Tibial artery (tissue), 4 donors: ENCODE results near the gene MEN1.
A peak's percentile ranks its signal among the peaks of the same experiment; 100 is the strongest.

Experiments
- DNase-seq, 2 donors: peaks; one replicate each; pipeline ENCODE4 v3.0.0-alpha.2; 2019
- H3K27ac ChIP-seq, 2 donors: fragments of 200-600 bp; sonication (generic) in 1 of 2; 1 replicate in 1 of 2; 2 replicates in 1 of 2; pipeline ENCODE4 v1.5.1; 2018 to 2019; ENCODE audit warnings: mild to moderate bottlenecking in 1 of 2
- H3K27me3 ChIP-seq, 2 donors: fragments of 200-600 bp; sonication (generic) in 1 of 2; one replicate each; pipeline versions ENCODE4 v1.5.1 to v1.6.0; 2016 to 2019
- H3K36me3 ChIP-seq, 3 donors: fragments of 200-600 bp; sonication (generic) in 2 of 3; one replicate each; pipeline ENCODE4 v1.5.1; 2016 to 2019; ENCODE audit warnings: mild to moderate bottlenecking in 2 of 3
- H3K4me1 ChIP-seq, 4 donors: fragments of 200-600 bp; sonication (generic) in 2 of 4; 1 replicate in 3 of 4; 2 replicates in 1 of 4; pipeline ENCODE4 v1.5.1; 2016 to 2019
- H3K4me3 ChIP-seq, 2 donors: fragments of 200-600 bp; sonication (generic) in 1 of 2; 1 replicate in 1 of 2; 2 replicates in 1 of 2; pipeline ENCODE4 v1.5.1; 2018 to 2019; ENCODE audit warnings: mild to moderate bottlenecking in 2 of 2
- H3K9me3 ChIP-seq, 3 donors: fragments of 200-600 bp; sonication (generic) in 1 of 3; one replicate each; pipeline ENCODE4 v1.5.1; 2016 to 2019
- CTCF ChIP-seq, 2 experiments: fragments of 200-600 bp in 1 of 2; fragments of 450-650 bp in 1 of 2; IDR thresholded peaks; one replicate each; pipeline ENCODE4 v1.5.1; 2017 to 2019; ENCODE audit warnings: antibody characterized with exemption in 2 of 2, mild to moderate bottlenecking in 1 of 2, moderate library complexity in 1 of 2
- intact Hi-C: fragments of 100-400 bp; cut with DNase I; formaldehyde crosslinking; loops from one replicate; pipeline ENCODE4 v1.15.0; 2023; ENCODE audit warnings: low total_unique reads

Gene MEN1

DNA sequence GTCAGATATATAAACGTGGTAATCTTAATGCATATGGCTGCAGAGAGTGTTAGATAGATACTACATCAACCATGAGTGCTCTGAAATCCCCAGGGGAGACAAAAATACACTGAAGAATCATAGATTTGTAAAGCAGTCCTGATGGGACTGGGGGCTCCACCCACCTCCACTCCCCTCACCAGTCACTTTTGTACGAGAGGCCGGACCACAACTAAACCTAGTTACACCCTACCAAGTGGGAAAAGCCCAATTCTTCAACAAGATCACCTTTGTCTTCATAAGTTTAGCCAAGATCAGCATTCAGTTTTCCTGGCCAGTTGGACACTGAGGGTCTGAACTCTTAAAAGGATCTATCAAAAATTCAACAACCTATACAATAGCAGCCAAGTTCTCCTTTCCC lies 33.5 kb downstream of the MEN1 start:
- H3K4me3 ChIP-seq, result peak overlapping the region; percentile 95 to 99
- H3K9me3 ChIP-seq, result no peaks in the 10 kb centered on the region
- H3K27ac ChIP-seq, result peak overlapping the region in 1 of 2 donors; percentile 99
- TF ChIP-seq CTCF (IDR thresholded peaks at IDR 0.05), result no peak
- peaks cover 46 to 53% (median 48%) of the 10 kb centered on the region in 3 donors for H3K36me3 ChIP-seq
- DNase-seq, result no peak
- H3K27me3 ChIP-seq, result no peaks in the 10 kb centered on the region
- peaks cover 0 to 61% (median 38%) of the 10 kb centered on the region in 4 donors for H3K4me1 ChIP-seq
- intact Hi-C loops, result no loop called here

- no peak for DNase-seq
- H3K4me3 ChIP-seq, result peak overlapping the region; percentile 95 to 99
- H3K27ac ChIP-seq, result peak overlapping the region in 1 of 2 donors; percentile 99
- no peaks in the 10 kb centered on the region for H3K27me3 ChIP-seq
- peaks cover 0 to 64% (median 43%) of the 10 kb centered on the region in 4 donors for H3K4me1 ChIP-seq
- peaks cover 51 to 58% (median 52%) of the 10 kb centered on the region in 3 donors for H3K36me3 ChIP-seq
- intact Hi-C loops, result no loop called here
- TF ChIP-seq CTCF (IDR thresholded peaks at IDR 0.05), result no peak
- H3K9me3 ChIP-seq, result no peaks in the 10 kb centered on the region
Measured at GRCh38 chr11:64776425-64776824, 33.9 kb downstream of the MEN1 start.

DNA sequence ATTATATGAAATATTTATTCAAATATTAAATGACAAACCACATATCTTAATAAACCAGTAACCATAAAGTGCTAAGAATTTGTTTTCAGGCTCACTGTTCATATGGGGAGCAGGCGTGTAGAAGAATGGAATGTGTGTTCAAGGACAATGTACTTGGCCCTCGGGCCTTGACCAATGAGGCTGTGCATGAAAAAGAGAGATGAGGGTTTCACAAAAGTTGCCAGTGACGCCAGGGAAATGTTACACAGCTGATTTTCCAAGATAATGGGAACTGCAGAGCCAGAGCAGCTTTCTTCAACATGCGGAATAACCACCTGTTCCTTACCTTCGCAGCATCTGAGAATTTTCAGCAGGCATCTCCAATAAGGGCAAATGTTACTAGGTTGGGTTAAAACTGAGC lies 36.2 kb downstream of the MEN1 start:
- TF ChIP-seq CTCF (IDR thresholded peaks at IDR 0.05), result no peak
- intact Hi-C loops, result no loop called here
- H3K4me3 ChIP-seq, result no peak overlapping the region
- no peaks in the 10 kb centered on the region for H3K9me3 ChIP-seq
- peak in 1 of 2 donors; percentile 7 for DNase-seq
- H3K27ac ChIP-seq, result no peak overlapping the region
- no peaks in the 10 kb centered on the region for H3K27me3 ChIP-seq
- H3K36me3 ChIP-seq, result peaks cover 73 to 81% (median 75%) of the 10 kb centered on the region in 3 donors
- peaks cover 0 to 61% (median 42%) of the 10 kb centered on the region in 4 donors for H3K4me1 ChIP-seq

GRCh38 chr11:64772303-64773018 lies 37.9 kb downstream of the MEN1 start:
- Histone ChIP-seq H3K9me3 (no peaks in the 10 kb centered on the region), H3K4me3 (no peak overlapping the region), H3K27ac (peak overlapping the region in 1 of 2 donors; percentile 20), H3K4me1 (peaks cover 0 to 68% (median 48%) of the 10 kb centered on the region in 4 donors), H3K27me3 (no peaks in the 10 kb centered on the region), H3K36me3 (peaks cover 90 to 94% (median 92%) of the 10 kb centered on the region in 3 donors)
- intact Hi-C loops, result no loop called here
- DNase-seq, result no peak
- TF ChIP-seq CTCF (IDR thresholded peaks at IDR 0.05), result no peak

DNA sequence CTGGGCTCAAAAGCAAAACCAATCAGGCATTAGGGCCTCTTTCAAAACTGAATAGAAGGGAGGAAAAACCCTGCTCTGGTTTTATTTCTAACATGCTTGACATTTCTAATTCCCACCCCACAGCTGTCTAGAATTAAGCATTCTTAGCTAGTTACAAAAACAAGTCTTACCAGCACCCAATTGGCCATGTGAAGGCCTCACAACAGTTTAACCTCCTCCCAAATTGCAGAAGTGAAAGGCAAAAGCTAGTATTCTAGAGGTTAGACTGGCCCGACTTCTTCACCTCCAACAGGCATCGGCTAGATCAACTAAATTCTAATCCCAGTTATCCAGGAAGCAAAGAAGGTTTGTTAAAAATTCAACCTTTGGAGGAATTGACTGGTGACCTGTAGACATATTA lies 38.5 kb downstream of the MEN1 start:
- intact Hi-C loops, result no loop called here
- no peak for TF ChIP-seq CTCF (IDR thresholded peaks at IDR 0.05)
- Histone ChIP-seq H3K4me3 (no peak overlapping the region), H3K36me3 (peaks cover 96 to 99% (median 98%) of the 10 kb centered on the region in 3 donors), H3K27me3 (no peaks in the 10 kb centered on the region), H3K9me3 (no peaks in the 10 kb centered on the region), H3K27ac (no peak overlapping the region), H3K4me1 (peaks cover 0 to 64% (median 46%) of the 10 kb centered on the region in 4 donors)
- no peak for DNase-seq
